Stimulated activated CD8-positive, alpha-beta memory T cell treated with anti-CD3 and anti-CD28 coated beads, Interleukin-2, amount 100 ng/mL, for 48 hours (primary cell): ENCODE measurements around the gene HCRTR2.
"Not testable (repeated sequence)": the region's sequence is repeated elsewhere in the genome, so short reads cannot be mapped to it uniquely, and the experiment has no call there.

Source experiments
- DNase-seq, 2 donors: peaks; one replicate each; pipeline ENCODE4 v3.0.0-alpha.2; 2020; ENCODE audit warnings: low read depth in 2 of 2

HCRTR2 gene

GRCh38 chr6:55174211-55175026, at the start of gene HCRTR2:
Gene HCRTR2 (plus strand): TSS chr6:55174515. CDS start chr6:55174588, 73 bp downstream.
- DNase-seq = no peak

GRCh38 chr6:55130806-55131324, 43.5 kb upstream of the HCRTR2 start:
- DNase-seq = no peak

- no peak for DNase-seq
Observed at GRCh38 chr6:55131616-55132015, 42.7 kb upstream of the HCRTR2 start.

GRCh38 chr6:55136916-55137315, 37.4 kb upstream of the HCRTR2 start:
- DNase-seq = no peak

- DNase-seq = no peak
Observed at GRCh38 chr6:55137929-55138693, 36.2 kb upstream of the HCRTR2 start.

GRCh38 chr6:55141611-55142010, 32.7 kb upstream of the HCRTR2 start:
- DNase-seq = no peak

- DNase-seq = no peak
Observed at GRCh38 chr6:55142610-55143009, 31.7 kb upstream of the HCRTR2 start.

- no peak for DNase-seq
Observed at GRCh38 chr6:55153284-55153683, 21.0 kb upstream of the HCRTR2 start.

GRCh38 chr6:55158784-55159183, 15.5 kb upstream of the HCRTR2 start:
- not testable (repeated sequence) for DNase-seq

- no peak for DNase-seq
Observed at GRCh38 chr6:55167860-55168259, 6.5 kb upstream of the HCRTR2 start.

- DNase-seq = no peak
Observed at GRCh38 chr6:55175078-55176049, 1.0 kb downstream of the HCRTR2 start.

GRCh38 chr6:55176958-55177357, 2.6 kb downstream of the HCRTR2 start:
- DNase-seq = no peak

GRCh38 chr6:55180258-55180657, 5.9 kb downstream of the HCRTR2 start:
- DNase-seq = no peak

GRCh38 chr6:55182016-55182650, 7.8 kb downstream of the HCRTR2 start:
- DNase-seq = no peak

- DNase-seq = no peak
Observed at GRCh38 chr6:55184782-55185530, 10.6 kb downstream of the HCRTR2 start.

GRCh38 chr6:55198715-55199114, 24.4 kb downstream of the HCRTR2 start:
- no peak for DNase-seq

- DNase-seq = no peak
Observed at GRCh38 chr6:55199239-55199638, 24.9 kb downstream of the HCRTR2 start.

- DNase-seq = no peak
Observed at GRCh38 chr6:55208478-55209458, 34.5 kb downstream of the HCRTR2 start.

GRCh38 chr6:55210952-55211351, 36.6 kb downstream of the HCRTR2 start:
- DNase-seq = no peak
